Measurements from ENCODE around the gene PIP4K2C.

DNA sequence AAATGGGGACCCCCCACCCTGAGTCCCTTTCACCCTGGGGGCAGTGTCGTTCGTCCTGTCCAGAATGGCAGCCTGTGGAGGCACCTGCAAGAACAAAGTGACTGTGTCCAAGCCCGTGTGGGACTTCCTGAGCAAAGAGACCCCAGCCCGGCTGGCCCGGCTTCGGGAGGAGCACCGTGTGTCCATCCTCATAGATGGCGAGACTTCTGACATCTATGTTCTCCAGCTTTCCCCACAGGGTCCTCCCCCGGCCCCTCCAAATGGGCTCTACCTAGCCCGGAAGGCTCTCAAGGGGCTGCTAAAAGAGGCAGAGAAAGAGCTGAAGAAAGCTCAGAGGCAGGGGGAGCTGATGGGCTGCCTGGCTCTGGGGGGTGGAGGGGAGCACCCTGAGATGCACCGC, 15.8 kb downstream of the PIP4K2C start:
- TF ChIP-seq, protein P1, sequence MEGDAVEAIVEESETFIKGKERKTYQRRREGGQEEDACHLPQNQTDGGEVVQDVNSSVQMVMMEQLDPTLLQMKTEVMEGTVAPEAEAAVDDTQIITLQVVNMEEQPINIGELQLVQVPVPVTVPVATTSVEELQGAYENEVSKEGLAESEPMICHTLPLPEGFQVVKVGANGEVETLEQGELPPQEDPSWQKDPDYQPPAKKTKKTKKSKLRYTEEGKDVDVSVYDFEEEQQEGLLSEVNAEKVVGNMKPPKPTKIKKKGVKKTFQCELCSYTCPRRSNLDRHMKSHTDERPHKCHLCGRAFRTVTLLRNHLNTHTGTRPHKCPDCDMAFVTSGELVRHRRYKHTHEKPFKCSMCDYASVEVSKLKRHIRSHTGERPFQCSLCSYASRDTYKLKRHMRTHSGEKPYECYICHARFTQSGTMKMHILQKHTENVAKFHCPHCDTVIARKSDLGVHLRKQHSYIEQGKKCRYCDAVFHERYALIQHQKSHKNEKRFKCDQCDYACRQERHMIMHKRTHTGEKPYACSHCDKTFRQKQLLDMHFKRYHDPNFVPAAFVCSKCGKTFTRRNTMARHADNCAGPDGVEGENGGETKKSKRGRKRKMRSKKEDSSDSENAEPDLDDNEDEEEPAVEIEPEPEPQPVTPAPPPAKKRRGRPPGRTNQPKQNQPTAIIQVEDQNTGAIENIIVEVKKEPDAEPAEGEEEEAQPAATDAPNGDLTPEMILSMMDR (IDR thresholded peaks at IDR 0.05; ENCODE audit: low read depth, low read length), result no peak
- TF ChIP-seq POLR2A (IDR thresholded peaks at IDR 0.05; ENCODE audit: extremely low read depth, insufficient read length), result no peak
- TF ChIP-seq, protein P2, sequence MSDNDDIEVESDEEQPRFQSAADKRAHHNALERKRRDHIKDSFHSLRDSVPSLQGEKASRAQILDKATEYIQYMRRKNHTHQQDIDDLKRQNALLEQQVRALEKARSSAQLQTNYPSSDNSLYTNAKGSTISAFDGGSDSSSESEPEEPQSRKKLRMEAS (IDR thresholded peaks at IDR 0.05; ENCODE audit: low read depth, low read length), result no peak

Data from NB4 (cell line).